RWPE1 (cell line): ENCODE data around the gene OCIAD2.

ENCODE experiments used
- CTCF ChIA-PET: fragments of 350-600 bp; sonication (Branson Sonifier 250); formaldehyde crosslinking; extraction: SDS; loops from one replicate; lab custom pipeline; 2021; lab: Yijun Ruan, JAX
- POLR2A ChIA-PET: fragments of 400-600 bp; formaldehyde crosslinking; extraction: SDS; loops from one replicate; lab custom pipeline; 2020; ENCODE audit warnings: antibody characterized with exemption; ENCODE audit not compliant: low non-redundant PET; lab: Yijun Ruan, JAX
- DNase-seq: peaks from one replicate; pipeline ENCODE4 v3.0.0; 2012; ENCODE audit warnings: low spot score
- H3K27ac ChIP-seq: fragments of 450-650 bp; 2 replicates; pipeline ENCODE4 v1.5.1; 2017
- CTCF ChIP-seq: fragments of 450-650 bp; conservative IDR thresholded peaks from 2 replicates; pipeline ENCODE4 v1.5.1; 2017; ENCODE audit warnings: low read depth, mild to moderate bottlenecking

OCIAD2 gene

GRCh38 chr4:48863728-48864127, 42.8 kb downstream of the OCIAD2 start:
- CTCF ChIA-PET: no interaction called here
- no peak for DNase-seq
- TF ChIP-seq CTCF: no peak
- H3K27ac ChIP-seq: no peak overlapping the region
- POLR2A ChIA-PET: no interaction called here

GRCh38 chr4:48862661-48863060, 43.9 kb downstream of the OCIAD2 start:
- POLR2A ChIA-PET: no interaction called here
- H3K27ac ChIP-seq: no peak overlapping the region
- TF ChIP-seq CTCF: no peak
- CTCF ChIA-PET: interaction anchor here (0.6 kb wide), 1 partner anchor 27 kb away, joined by 4 read pairs; no protein-coding TSS in a partner anchor
- DNase-seq: no peak

- no peak overlapping the region for H3K27ac ChIP-seq
- no peak for DNase-seq
- POLR2A ChIA-PET: no interaction called here
- CTCF ChIA-PET: no interaction called here
- TF ChIP-seq CTCF: no peak
Observed at GRCh38 chr4:48862038-48862437, 44.5 kb downstream of the OCIAD2 start.

- no peak overlapping the region for H3K27ac ChIP-seq
- CTCF ChIA-PET: interaction anchor here (0.7 kb wide), 1 partner anchor 163 kb away, joined by 3 read pairs; no protein-coding TSS in a partner anchor
- DNase-seq: no peak
- TF ChIP-seq CTCF: no peak
- POLR2A ChIA-PET: no interaction called here
Observed at GRCh38 chr4:48858130-48858529, 48.4 kb downstream of the OCIAD2 start.

GRCh38 chr4:48854982-48855381, 51.6 kb downstream of the OCIAD2 start:
- ChIA-PET CTCF (no interaction called here), POLR2A (no interaction called here)
- no peak for TF ChIP-seq CTCF
- H3K27ac ChIP-seq: no peak overlapping the region
- DNase-seq: no peak

GRCh38 chr4:48854395-48854683, 52.2 kb downstream of the OCIAD2 start:
- POLR2A ChIA-PET: no interaction called here
- no peak for TF ChIP-seq CTCF
- no peak for DNase-seq
- CTCF ChIA-PET: no interaction called here
- no peak overlapping the region for H3K27ac ChIP-seq
